ENCODE data around the gene TRIM66.

GRCh38 chr11:8608652-8609051 is 73.8 kb downstream of the TRIM66 start:
- no peak for TF ChIP-seq CTCF (IDR thresholded peaks at IDR 0.05; ENCODE audit: poor library complexity)
- no peak for TF ChIP-seq EZH2phosphoT487 (IDR thresholded peaks at IDR 0.05; ENCODE audit: low read depth, severe bottlenecking, unreplicated experiment)
- no peak for TF ChIP-seq EZH2 (IDR thresholded peaks at IDR 0.05; ENCODE audit: borderline replicate concordance)

Measured in hepatocyte (in vitro differentiated cells).